ENCODE data around the gene RNF208. TPM values are rescaled to one million over a fixed set of nuclear protein-coding genes. Genes with fewer than 3 reads are reported as not detected.

Gene RNF208
- total RNA-seq, 2 experiments from 2014 or later = 8.0 to 10.4 TPM

DNA sequence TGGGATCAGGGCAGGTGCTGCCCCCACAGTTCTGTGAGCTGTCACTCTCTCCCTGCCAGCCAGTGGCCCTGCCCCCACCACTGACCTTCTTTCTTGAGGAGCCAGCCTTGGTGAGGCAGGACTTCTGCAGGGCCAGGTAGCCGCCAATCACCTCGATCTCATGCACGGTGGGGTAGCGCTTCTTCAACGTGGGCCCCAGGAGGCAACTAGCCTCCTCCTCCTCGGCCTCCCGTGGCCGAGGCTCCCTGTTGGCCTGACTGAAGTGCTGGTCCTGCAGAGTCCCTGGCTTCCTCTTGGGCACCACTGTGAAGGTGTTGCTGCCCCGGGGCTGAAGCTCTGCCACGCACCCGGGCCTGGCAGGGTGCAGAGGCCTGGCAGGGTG is 23.1 kb downstream of the RNF208 start:
- DNase-seq = no peak
- peaks cover 17% of the 10 kb centered on the region for H3K4me1 Mint-ChIP-seq (ENCODE audit: low read depth)
- H3K27me3 Mint-ChIP-seq = no peaks in the 10 kb centered on the region
- H3K36me3 Mint-ChIP-seq (ENCODE audit: low read depth) = no peaks in the 10 kb centered on the region
- peak overlapping the region; percentile 50 for H3K4me3 Mint-ChIP-seq
- ChIA-PET POLR2A (interaction anchor here (1.1 to 2.0 kb wide), 2 partner anchors 10 to 18 kb away, joined by 4 to 9 read pairs; partner anchors contain the start of genes ANAPC2 and SSNA1), CTCF (interaction anchor here (1.6 to 1.9 kb wide), 2 partner anchors 10 to 22 kb away, joined by 4 to 7 read pairs; partner anchors contain the start of gene SSNA1)
- no peaks in the 10 kb centered on the region for H3K9me3 Mint-ChIP-seq
- no peak overlapping the region for H3K27ac Mint-ChIP-seq
- intact Hi-C loops (cut with micrococcal nuclease) = no loop called here
- ATAC-seq = no peak
- TF ChIP-seq, protein P1, sequence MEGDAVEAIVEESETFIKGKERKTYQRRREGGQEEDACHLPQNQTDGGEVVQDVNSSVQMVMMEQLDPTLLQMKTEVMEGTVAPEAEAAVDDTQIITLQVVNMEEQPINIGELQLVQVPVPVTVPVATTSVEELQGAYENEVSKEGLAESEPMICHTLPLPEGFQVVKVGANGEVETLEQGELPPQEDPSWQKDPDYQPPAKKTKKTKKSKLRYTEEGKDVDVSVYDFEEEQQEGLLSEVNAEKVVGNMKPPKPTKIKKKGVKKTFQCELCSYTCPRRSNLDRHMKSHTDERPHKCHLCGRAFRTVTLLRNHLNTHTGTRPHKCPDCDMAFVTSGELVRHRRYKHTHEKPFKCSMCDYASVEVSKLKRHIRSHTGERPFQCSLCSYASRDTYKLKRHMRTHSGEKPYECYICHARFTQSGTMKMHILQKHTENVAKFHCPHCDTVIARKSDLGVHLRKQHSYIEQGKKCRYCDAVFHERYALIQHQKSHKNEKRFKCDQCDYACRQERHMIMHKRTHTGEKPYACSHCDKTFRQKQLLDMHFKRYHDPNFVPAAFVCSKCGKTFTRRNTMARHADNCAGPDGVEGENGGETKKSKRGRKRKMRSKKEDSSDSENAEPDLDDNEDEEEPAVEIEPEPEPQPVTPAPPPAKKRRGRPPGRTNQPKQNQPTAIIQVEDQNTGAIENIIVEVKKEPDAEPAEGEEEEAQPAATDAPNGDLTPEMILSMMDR (IDR thresholded peaks at IDR 0.05) = no peak

DNA sequence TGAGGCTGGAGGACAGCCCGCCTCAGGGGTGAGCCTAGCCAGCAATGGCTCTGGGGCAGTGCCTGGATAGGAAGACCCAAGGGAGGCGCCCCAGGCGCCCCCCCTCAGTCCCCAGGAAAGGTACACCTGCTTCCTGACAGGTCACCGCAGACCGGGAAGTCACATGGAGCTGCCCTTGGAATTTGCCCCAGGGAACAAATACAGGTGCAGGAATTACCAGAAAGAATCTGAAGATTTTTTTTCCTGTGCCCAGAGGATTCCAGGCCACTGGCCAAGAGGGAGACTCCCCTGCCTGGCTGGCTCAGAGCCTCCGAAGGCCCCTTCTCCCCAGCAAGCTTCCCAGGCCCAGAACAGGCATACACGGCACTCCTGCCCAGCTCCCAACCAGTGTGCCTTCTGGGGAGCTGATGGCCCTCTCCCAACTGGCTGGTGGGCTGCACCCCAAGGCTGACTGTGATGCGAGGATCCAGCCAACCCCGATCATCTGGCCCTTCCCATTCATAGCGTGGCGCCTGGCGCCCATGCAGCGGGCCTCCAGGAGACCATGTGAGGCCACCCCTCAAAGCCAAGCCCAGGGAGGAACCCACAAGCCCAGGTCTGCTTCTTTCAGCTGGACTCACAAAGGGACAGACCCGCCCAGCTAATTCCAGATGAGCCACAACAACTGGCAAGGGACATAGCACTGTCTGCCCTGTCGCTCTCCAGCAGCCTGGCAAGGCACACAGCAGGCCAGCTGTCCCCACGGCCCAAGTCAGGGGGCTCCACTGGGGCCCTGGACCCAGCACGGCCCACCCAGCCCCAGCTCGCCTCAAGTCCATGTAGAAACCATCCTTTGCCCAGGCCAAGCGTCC is 23.8 kb downstream of the RNF208 start:
- H3K4me3 Mint-ChIP-seq = peak overlapping the region; percentile 50
- intact Hi-C loops (cut with micrococcal nuclease) = no loop called here
- TF ChIP-seq, protein P1 (IDR thresholded peaks at IDR 0.05) = no peak

GRCh38 chr9:137195525-137196220 is 26.4 kb downstream of the RNF208 start:
- Mint-ChIP-seq H3K27ac (no peak overlapping the region), H3K36me3 (ENCODE audit: low read depth) (peaks cover 2% of the 10 kb centered on the region), H3K9me3 (no peaks in the 10 kb centered on the region), H3K27me3 (no peaks in the 10 kb centered on the region), H3K4me1 (ENCODE audit: low read depth) (peaks cover 4% of the 10 kb centered on the region), H3K4me3 (no peak overlapping the region)
- CTCF ChIA-PET = no interaction called here
- TF ChIP-seq, protein P1 (IDR thresholded peaks at IDR 0.05) = no peak
- ATAC-seq (no peak), DNase-seq (no peak)
- POLR2A ChIA-PET = interaction anchor here (0.8 to 1.0 kb wide), 2 partner anchors 49 to 89 kb away, joined by 3 to 4 read pairs; no protein-coding TSS in a partner anchor
- intact Hi-C loops (cut with micrococcal nuclease) = no loop called here

More for the DNA sequence above, 23.8 kb downstream of the RNF208 start:
- Mint-ChIP-seq H3K9me3 (no peaks in the 10 kb centered on the region), H3K36me3 (ENCODE audit: low read depth) (no peaks in the 10 kb centered on the region), H3K27me3 (no peaks in the 10 kb centered on the region), H3K4me1 (ENCODE audit: low read depth) (peaks cover 16% of the 10 kb centered on the region), H3K27ac (no peak overlapping the region)
- ChIA-PET CTCF (interaction anchor here (1.6 to 1.9 kb wide), 2 partner anchors 9 to 22 kb away, joined by 4 to 7 read pairs; partner anchors contain the start of gene SSNA1), POLR2A (interaction anchor here (0.6 to 2.0 kb wide), 5 partner anchors 9 to 74 kb away, joined by 3 to 9 read pairs (median 4); partner anchors contain the start of genes ANAPC2 and SSNA1)
- no peak for DNase-seq
- ATAC-seq = no peak

DNA sequence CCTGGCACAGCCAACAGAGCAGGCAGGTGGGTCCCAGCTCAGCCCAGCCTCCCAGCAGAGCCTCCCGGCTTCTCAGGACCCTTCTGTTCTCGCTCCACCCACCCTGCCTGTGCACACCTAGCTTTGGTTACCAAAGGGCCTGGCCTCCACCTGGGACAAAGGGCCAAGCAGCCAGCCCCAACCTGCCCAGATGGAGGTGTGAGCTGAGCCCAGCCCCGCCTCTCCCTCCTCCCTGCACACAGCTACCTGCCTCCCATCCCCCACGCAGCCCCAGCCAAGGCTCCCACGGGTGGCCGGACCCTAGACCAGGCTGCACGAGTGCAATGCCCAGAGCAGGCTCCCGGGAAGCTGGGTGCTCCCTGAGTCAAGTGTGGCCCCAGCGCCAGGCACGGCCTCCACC is 27.1 kb downstream of the RNF208 start:
- ChIA-PET CTCF (no interaction called here), POLR2A (interaction anchor here (0.8 to 1.1 kb wide), 3 partner anchors 10 to 88 kb away, joined by 3 to 4 read pairs (median 4); partner anchors contain the start of genes NDOR1 and TMEM203)
- H3K4me3 Mint-ChIP-seq = no peak overlapping the region
- H3K4me1 Mint-ChIP-seq (ENCODE audit: low read depth) = peaks cover 9% of the 10 kb centered on the region
- H3K36me3 Mint-ChIP-seq (ENCODE audit: low read depth) = peaks cover 2% of the 10 kb centered on the region
- no peaks in the 10 kb centered on the region for H3K9me3 Mint-ChIP-seq
- no peak for DNase-seq
- no peak for ATAC-seq
- no peak overlapping the region for H3K27ac Mint-ChIP-seq
- intact Hi-C loops (cut with micrococcal nuclease) = no loop called here
- TF ChIP-seq, protein P1 (IDR thresholded peaks at IDR 0.05) = no peak
- no peaks in the 10 kb centered on the region for H3K27me3 Mint-ChIP-seq
